HG03039 (cell line): ENCODE results near the gene MYBPH.

Experiments
- ATAC-seq: cut with Tn5 transposase; IDR thresholded peaks from one replicate; pipeline ENCODE4 v1.9.1; 2021; ENCODE audit warnings: mild to moderate bottlenecking, moderate library complexity; ENCODE audit not compliant: unreplicated experiment

Gene MYBPH

DNA sequence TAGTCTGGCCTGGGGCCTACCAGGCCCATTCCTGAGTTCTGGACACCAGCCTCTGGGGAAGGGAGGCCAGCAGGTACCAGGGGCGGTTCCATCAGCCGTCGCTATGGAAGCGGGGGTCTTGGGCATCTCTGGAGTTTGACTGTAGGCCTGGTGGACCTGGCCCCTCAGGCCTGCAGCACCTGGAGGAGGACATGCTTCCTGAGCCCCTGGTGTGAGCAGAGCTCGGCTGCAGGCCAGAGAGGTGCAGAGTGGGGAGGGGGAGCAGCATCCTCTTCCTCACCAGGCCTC lies 7.8 kb downstream of the MYBPH start:
- ATAC-seq = no peak

DNA sequence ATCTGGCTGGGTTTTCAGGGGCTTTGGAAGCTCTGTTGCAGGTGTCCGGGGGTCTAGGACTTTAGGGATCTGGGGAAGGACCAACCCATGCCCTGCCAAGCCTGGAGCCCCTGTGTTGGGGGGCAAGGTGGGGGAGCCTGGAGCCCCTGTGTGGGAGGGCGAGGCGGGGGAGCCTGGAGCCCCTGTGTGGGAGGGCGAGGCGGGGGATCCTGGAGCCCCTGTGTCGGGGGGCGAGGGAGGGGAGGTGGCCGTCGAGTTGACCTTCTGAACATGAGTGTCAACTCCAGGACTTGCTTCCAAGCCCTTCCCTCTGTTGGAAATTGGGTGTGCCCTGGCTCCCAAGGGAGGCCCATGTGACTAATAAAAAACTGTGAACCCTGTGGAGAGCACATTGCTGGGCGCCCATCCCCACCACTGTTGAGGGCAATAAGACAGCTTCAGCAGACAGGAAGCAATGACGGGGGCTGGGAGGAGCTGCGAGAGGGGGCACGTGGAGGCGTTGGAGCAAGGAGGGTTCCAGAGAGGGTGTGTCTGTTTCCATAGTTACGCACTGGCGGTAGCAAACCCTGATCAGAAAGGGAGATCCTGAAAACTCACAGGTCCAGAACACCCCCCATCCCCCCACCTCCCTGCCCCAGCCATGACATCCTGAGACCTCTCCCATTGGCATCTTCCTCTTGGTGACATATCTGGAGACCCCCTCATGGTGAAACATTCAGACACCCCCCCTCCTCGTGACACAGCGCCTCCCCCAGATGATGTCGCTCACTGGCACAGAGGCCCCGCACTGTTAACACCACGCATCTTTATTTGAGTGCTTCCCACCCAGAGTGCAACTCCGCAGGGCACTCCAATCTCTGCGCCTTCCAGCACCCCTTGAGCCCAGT lies 8.4 kb downstream of the MYBPH start:
- ATAC-seq = no peak

DNA sequence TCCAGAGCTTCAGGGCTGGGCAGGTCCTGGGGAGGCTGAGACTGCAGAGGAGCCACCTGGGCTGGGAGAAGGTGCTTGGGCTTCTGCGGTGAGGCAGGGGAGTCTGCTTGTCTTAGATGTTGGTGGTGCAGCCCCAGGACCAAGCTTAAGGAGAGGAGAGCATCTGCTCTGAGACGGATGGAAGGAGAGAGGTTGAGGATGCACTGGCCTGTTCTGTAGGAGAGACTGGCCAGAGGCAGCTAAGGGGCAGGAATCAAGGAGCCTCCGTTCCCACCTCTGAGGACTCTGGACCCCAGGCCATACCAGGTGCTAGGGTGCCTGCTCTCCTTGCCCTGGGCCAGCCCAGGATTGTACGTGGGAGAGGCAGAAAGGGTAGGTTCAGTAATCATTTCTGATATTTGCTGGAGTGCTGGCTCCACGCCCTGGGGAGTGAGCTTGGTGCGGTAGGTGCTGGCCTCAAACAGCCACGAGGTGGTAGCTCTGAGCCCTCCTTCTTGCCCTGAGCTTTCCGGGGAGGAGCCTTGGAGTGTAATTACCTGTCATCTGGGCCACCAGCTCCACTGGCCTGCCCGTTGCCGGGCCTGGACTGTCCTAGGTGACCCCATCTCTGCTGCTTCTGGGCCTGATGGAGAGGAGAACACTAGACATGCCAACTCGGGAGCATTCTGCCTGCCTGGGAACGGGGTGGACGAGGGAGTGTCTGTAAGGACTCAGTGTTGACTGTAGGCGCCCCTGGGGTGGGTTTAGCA lies 9.3 kb downstream of the MYBPH start:
- no peak for ATAC-seq

DNA sequence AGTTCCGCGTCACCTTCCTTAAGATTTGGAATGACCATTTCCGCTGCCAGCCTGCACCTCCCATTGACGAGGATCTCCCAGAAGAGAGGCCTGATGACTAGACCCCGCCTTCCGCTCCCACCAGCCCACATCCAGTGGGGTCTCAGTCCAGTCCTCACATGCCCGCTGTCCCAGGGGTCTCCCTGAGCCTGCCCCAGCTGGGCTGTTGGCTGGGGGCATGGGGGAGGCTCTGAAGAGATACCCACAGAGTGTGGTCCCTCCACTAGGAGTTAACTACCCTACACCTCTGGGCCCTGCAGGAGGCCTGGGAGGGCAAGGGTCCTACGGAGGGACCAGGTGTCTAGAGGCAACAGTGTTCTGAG lies 9.8 kb downstream of the MYBPH start:
- no peak for ATAC-seq

DNA sequence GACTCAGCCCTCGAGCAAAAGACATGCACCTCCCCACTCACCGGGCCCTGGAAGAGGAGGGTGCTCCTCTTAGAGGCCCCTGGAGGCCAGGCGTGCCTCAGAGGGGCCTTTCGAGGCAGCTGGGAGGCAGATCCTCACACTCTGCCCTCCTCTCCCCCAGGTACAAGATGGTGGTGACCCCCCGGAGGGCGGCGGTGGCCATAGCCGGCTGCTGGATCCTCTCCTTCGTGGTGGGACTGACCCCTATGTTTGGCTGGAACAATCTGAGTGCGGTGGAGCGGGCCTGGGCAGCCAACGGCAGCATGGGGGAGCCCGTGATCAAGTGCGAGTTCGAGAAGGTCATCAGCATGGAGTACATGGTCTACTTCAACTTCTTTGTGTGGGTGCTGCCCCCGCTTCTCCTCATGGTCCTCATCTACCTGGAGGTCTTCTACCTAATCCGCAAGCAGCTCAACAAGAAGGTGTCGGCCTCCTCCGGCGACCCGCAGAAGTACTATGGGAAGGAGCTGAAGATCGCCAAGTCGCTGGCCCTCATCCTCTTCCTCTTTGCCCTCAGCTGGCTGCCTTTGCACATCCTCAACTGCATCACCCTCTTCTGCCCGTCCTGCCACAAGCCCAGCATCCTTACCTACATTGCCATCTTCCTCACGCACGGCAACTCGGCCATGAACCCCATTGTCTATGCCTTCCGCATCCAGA lies 10.4 kb downstream of the MYBPH start:
- no peak for ATAC-seq

DNA sequence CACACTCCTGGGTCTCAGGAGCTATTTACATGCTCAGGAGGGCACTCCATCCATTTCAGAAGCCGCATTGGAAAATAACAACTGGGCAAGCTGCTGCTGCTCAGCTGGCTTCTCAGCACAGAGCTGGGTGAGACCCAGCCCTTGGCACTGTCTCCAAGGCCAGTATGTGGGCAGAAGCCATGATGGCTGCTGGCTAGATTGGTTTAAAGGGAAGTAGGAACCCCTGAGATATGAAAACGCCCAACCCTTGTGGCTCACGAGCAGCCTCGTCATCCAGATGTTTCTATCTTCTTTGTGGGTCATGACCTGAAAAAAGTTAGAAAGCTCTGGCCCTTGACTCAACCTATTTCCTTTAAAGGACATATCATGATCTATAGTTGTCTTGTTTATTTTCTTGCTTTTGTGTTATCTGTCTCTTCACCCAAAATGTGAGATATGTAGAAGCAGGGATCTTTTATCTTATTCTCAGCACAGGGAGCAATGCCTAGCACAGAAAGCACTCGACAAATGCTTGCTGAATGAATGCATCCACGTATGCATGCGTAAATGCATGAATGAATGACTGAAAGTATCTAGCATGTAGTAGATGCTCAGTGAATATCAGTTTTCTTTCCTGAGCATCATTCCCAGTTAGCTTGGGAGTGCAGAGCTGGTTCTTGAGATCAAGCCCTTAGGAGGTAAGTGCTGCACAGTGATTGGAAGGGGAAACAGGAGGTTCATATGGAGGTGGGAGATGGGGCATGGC lies 11.6 kb downstream of the MYBPH start:
- ATAC-seq = no peak

DNA sequence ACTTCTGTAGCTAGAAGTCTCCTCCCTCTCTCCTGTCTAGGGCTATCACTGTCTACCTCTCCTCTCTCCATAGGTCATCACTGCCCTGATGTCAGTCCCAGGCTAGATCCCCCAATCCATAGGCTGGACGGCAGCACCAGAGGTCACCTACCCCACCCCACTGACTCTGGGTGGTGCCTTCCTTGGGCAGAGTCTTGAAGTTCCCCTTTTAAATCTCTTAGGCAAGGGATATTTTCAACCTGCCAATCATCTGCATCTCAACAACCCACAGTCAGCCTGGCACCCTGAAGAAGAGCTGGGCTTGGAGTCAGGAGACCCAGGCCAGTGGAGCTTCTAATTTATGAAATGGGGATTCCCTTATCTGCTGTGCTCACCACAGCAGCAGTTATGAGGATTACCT lies 13.2 kb downstream of the MYBPH start:
- ATAC-seq = no peak

DNA sequence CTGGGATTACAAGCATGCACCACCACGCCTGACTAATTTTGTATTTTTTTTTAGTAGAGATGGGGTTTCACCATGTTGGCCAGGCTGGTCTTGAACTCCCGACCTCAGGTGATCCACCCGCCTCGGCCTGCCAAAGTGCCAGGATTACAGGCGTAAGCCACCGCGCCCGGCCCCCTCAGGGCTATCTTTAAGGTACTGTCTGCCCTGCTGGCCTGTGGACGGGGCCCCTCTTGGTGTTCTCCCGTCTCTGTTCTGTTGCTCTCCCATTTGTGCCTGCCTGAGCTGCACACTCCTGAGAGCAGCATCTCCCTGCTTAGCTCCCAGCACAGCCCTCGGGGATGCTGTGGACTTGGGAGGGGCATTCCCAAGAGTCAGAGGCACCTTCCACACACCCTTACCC lies 13.9 kb downstream of the MYBPH start:
- ATAC-seq = no peak

DNA sequence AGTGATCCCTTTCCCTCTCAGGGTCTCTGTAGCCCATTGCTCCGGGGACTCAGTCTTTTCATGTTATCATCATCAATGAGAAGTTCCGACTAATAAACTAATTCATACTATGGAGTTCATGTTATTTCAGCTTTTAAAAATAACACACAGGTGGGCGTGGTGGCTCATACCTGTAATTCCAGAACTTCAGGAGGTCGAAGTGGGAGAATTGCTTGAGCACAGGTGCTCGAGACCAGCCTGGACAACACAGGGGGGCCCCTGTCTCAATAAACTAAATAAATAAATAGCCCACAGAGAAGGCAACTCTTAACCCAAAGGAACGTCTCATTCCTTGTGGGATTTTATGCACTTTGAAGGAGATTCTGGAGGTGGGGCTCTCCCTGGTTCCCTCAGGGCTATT lies 14.5 kb downstream of the MYBPH start:
- no peak for ATAC-seq

DNA sequence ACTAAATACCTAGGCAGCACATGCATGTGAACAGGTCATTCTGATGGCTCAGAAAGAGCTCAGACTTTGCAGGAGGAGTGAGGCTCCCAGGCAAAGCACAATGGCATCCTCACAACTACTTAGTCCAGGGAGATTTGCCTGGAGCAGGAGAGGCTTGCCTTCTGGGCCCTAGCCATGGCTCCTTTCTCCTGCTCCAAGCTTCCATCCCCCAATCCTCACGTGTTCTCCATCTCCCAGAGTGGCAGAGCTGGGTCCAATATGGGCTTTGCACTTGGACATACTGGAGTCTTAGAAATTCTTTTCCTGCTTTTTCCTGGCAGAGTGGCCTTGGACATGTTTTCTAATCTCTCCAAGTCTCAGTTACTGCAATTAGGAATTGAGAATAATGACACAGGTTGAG lies 15.8 kb downstream of the MYBPH start:
- ATAC-seq = no peak

DNA sequence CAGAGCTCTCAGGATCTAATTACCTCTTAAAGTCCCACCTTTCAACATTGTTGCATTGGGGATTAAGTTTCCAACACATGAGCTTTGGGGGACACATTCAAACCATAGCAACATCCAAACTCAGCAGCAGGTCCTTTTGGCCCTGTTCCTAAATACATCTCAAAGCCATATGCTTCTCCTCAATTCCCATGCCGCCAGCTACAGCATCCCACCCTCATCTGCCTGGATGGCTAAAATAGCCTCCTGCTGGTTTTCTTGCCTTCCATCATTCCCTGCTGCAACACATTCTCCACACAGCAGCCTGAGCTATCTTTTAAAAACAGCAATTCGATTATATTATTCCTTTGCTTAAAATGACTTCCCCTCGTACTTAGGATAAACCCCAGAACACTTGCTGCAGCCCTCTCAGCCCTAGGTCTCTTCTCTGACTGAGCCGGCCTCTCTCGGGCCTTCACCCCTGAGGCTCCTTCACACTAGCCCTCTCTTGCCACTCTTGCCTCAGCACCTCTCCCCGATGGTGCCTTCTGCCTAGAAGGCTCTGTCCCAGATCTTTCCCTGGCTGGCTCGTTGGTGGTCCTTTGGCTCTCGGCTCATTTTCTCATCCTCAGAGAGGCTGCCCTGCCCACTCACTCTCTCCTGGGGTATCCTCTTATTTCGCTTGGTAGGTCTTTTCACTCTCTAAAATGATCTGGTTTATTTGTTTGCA lies 16.5 kb downstream of the MYBPH start:
- no peak for ATAC-seq

DNA sequence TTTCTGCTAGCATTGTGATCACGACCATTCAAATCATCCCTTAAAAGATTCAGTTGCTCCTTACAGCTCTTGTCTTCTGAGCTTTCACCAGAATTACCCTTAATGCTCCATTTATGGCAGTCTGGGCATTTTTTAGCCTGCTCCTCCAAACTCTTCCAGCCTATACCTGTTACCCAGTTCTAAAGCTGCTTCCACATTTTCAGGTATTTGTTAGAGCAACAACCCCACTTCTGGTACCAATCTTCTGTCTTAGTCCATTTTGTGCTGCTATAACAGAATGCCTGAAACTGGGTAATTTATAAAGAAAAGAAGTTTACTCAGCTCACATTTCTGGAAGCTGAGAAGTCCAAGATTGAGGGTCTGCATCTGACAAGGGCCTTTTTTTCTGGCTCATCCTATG lies 17.2 kb downstream of the MYBPH start:
- ATAC-seq = no peak

DNA sequence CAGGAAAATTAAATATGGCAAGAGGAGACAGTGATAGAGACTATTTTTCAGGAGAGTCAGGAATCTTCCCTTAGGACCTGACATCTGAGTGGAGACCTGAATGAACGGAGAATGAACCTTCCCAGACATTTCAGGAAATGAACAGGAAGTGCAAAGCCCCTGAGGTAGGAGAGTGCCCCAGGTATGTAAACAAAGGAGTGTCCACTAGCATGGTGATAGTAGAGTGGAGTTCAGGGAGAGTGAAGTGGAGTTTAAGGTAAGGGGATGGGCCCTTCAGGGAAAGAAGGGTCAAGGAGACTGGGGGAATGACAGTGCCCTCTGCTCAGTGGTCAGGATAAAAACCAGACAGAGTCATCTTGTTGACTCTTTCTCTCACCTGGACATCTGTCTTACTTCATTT lies 19.3 kb downstream of the MYBPH start:
- ATAC-seq = no peak

DNA sequence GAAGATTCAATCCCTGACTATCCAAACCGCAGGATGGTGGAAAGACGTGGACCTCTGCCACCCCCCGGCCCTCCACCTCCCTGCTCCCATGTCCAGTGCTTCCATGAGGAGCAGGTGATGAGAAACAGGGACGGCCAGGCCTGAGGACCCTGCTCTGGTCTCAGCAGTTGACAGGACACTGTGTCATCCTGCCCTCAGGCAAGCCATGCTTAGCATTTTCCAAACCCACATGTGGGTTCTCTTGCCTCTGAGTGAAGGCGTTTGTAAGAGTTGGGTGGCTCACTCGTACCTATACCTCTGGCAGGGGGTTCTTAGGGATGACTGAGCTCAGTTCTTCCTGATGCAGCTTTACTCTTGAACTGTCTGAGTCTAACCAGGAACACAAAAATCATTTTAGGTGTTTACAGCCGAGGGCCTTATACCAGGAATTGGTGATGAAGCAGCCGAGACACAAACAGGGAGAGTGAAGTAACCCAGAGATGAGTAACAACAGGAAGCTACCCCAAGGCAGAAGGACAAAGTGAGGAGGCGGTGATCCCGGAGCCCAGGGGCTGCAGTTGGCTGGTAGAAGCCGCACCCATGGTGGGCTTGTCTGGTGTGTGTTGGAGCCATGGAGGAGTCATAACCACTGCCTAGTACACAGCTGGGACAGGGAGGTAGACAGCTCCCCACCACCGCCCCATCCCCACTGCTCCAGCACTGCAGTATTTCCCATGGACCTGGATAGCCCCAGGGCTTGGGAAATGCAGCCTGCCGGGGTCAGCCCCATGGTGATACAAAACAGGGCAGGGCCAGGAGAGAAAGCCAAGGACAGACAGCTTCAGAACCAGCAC lies 21.4 kb downstream of the MYBPH start:
- no peak for ATAC-seq

DNA sequence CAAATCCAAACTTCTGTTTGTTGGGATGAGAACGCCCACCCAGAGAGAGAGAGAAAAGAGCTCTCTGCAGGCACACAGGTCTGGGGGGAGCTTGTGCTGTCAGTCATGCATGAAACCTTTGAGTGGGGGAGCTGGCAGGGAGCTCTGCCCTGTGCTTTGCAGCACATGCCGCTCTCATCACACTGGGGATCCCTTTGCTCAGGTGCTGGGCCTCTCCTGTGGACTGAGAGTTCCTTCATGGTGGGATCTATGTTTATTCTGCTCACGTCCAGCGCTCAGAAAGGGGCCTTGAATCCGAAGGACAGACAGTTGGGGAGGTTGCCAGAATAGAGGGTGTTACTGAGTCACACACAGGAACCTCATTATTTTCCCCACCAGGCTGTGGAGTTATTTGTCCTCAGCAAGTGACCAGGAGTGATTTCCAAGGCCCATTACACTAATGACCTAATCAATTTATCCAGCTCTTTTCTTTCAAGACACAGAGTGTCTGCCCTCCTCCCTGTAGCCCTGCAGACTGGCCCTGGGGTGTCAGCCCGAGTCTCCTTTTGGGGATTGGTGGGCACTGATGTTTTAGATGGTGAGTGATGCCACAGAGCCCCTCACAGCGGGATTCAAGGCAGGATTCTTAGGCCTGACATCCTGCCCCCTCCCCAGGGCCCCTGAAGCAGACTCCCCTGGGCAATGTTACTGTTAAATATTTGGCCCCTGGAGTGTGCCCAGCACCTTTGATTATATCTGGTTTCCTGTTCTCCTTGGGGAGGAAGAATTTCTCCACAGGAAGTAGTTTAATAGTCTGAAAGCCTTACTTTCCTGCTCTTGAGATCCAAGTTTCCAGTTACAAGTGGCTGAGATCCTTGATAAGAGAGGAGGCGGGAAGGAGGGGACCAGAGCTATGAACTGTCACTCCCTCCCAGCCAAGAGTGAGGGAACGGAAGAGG lies 22.3 kb downstream of the MYBPH start:
- ATAC-seq = no peak

DNA sequence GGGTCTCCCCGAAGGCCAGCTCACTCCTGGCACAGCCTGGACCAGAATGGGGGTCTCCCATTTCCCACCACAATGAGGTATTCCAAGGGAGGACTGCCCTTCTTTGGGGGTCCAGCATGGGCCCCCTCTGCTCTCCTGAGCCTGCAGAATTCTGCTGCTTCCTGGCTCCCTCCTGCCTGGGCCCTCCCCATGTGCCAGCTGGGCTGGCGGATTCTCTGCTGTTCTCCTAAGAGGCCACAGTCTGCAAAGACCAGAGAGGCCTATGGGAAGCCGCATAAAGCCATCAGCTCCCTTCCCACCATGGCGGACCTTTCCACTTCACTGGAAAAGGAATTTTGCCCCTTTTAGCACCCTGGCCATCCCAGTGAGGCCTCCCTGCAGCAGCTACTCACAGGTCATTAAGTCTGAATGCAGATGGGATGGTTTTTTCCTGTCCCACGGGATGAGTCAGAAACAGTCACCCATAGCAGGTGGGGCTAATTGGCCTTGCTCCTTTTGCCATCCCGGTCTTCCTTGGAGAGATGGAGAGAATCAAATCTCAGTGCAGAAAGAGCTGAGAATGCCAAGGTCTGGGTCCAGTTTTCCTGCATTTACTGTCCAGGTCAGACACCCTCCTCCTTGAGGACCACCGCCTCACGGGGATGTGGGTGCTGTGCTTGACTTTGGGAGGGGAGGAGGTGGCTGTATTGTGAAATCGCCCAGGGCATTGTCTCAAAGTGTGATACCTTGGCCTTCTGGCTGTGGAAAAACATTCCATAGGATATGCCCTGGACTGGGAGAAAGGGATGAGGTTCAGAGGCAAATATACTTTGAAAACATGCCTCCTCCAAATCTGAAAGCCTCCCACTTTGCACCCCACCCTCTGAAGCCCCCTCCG lies 23.2 kb downstream of the MYBPH start:
- no peak for ATAC-seq

DNA sequence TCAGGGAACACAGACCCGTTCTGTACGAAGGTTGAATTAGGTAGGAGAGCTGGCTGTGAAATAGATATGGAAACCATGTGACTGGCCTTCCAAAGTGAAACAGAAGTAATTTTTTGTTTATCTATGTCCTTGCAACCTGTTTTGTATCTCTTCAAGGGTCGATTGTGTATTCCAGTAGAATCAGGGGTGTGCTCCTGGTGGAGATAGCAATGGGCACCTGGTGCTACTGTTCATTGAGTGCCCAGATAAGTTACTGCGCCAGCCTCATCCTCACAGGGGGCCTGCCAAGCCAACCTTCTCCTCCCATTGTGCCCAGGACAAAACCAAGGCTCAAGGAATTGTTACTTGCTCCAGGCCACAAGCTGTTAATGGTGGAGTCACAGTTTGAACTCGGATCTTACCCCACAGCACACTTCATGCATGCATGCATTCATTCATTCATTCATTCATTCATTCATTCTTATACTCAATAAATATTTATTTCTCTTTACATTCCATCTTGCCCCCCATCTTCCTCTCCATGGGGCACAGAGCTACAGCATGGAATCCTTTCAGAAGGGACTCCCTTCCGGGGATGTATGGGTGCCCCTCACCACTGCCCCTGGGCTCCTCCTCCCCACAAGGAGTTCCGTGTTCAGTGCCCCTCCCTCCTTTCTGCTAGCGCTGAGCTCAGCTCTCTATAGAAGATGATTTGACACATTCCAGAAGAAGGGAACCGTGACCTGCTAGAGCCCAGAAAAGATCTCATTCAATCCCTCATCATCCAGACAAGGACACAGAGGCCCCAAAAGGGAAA lies 24.1 kb downstream of the MYBPH start:
- ATAC-seq = no peak
